HepG2 (cell line): ENCODE results near the gene SGTB. TPM values are rescaled to one million over a fixed set of nuclear protein-coding genes. Genes with fewer than 3 reads are reported as not detected.
A peak's percentile ranks its signal among the peaks of the same experiment; 100 is the strongest.

Source experiments
- AGO1 ChIP-seq: fragments of 200-400 bp; formaldehyde crosslinking; IDR thresholded peaks from 2 replicates; pipeline ENCODE4 v1.6.1; 2017; ENCODE audit warnings: mild to moderate bottlenecking, low read depth, low read length, moderate library complexity; ENCODE audit not compliant: poor library complexity, severe bottlenecking
- CEBPB ChIP-seq: IDR thresholded peaks from 2 replicates; pipeline ENCODE4 v1.6.1; 2011; ENCODE audit warnings: low read depth, low read length, improper control_type of control experiment, borderline replicate concordance
- CREM ChIP-seq, 2 experiments: sonication (generic) in 1 of 2; formaldehyde crosslinking in 1 of 2; IDR thresholded peaks; 2 replicates each; pipeline versions ENCODE4 v1.4.0 to v1.6.1; 2016 to 2020; ENCODE audit warnings: antibody characterized with exemption in 1 of 2, mild to moderate bottlenecking in 1 of 2, missing genetic modification reagents in 1 of 2
- ERF ChIP-seq: IDR thresholded peaks from 2 replicates; pipeline ENCODE4 v1.6.1; 2018; ENCODE audit warnings: missing biosample characterization, missing genetic modification reagents
- HHEX ChIP-seq: IDR thresholded peaks from 2 replicates; pipeline ENCODE4 v1.6.1; 2016; ENCODE audit warnings: control low read depth
- MAFF ChIP-seq: IDR thresholded peaks from 2 replicates; pipeline ENCODE4 v1.6.1; 2011; ENCODE audit warnings: low read depth, low read length, improper control_type of control experiment
- PHF20 ChIP-seq: sonication (generic); formaldehyde crosslinking; IDR thresholded peaks from 2 replicates; pipeline ENCODE4 v1.5.0; 2020; ENCODE audit warnings: mild to moderate bottlenecking, missing genetic modification reagents
- POLR2A ChIP-seq, 2 experiments: IDR thresholded peaks; 2 replicates each; pipeline ENCODE4 v1.6.1; 2011; ENCODE audit warnings: low read depth in 2 of 2, low read length in 2 of 2, mild to moderate bottlenecking in 1 of 2, moderate library complexity in 1 of 2; ENCODE audit not compliant: insufficient read depth in 1 of 2
- RORA ChIP-seq: sonication (generic); formaldehyde crosslinking; IDR thresholded peaks from 2 replicates; pipeline ENCODE4 v1.5.0; 2020; ENCODE audit warnings: mild to moderate bottlenecking, missing genetic modification reagents, moderate library complexity
- SKI ChIP-seq: fragments of 450-650 bp; IDR thresholded peaks from one replicate; pipeline ENCODE4 v1.6.1; 2018; ENCODE audit warnings: mild to moderate bottlenecking; ENCODE audit not compliant: partially characterized antibody
- TARDBP ChIP-seq: sonication (generic); formaldehyde crosslinking; IDR thresholded peaks from 2 replicates; pipeline ENCODE4 v1.8.0; 2022; ENCODE audit warnings: mild to moderate bottlenecking, missing genetic modification reagents
- TSC22D2 ChIP-seq: sonication (generic); formaldehyde crosslinking; IDR thresholded peaks from 2 replicates; pipeline ENCODE4 v1.5.1; 2020; ENCODE audit warnings: missing genetic modification reagents, mild to moderate bottlenecking, borderline replicate concordance
- ZFP62 ChIP-seq: sonication (generic); formaldehyde crosslinking; IDR thresholded peaks from 2 replicates; pipeline ENCODE4 v1.4.0; 2020; ENCODE audit warnings: missing genetic modification reagents
- ZNF101 ChIP-seq: sonication (generic); formaldehyde crosslinking; IDR thresholded peaks from 2 replicates; pipeline ENCODE4 v1.4.0; 2020; ENCODE audit warnings: mild to moderate bottlenecking, low read depth, missing genetic modification reagents, borderline replicate concordance
- ZNF326 ChIP-seq: sonication (generic); formaldehyde crosslinking; IDR thresholded peaks from 2 replicates; pipeline ENCODE4 v1.4.0; 2020; ENCODE audit warnings: missing genetic modification reagents, borderline replicate concordance
- ZNF331 ChIP-seq: sonication (generic); formaldehyde crosslinking; IDR thresholded peaks from 2 replicates; pipeline ENCODE4 v1.4.0; 2020; ENCODE audit warnings: missing genetic modification reagents
- ZNF644 ChIP-seq: IDR thresholded peaks from 2 replicates; pipeline ENCODE4 v1.6.1; 2016; ENCODE audit warnings: low read depth
- polyA plus RNA-seq, 8 experiments: library from polyadenylated mRNA; depleted of rRNA in 3 of 8; stranded (reverse) in 7 of 8; unstranded in 1 of 8; fragments of >200 nt; fragmentation: Illumina TruSeq in 4 of 8; extraction: Trizol in 4 of 8; gene quantifications; 2 replicates each; pipeline versions ENCODE4 v1.2.1 to v1.2.3, GENCODE V29; 2011 to 2016; ENCODE audit warnings: low read depth in 4 of 8, missing spikeins in 1 of 8, mixed read lengths in 1 of 8; ENCODE audit not compliant: insufficient read depth in 1 of 8
- total RNA-seq, 5 experiments: library from RNA; depleted of rRNA; stranded (reverse); fragments of >200 nt; fragmentation: Illumina TruSeq; extraction: Trizol; gene quantifications; 2 replicates each; pipeline ENCODE4 v1.2.3, GENCODE V29; 2016; ENCODE audit warnings: low read depth in 1 of 5
- TF ChIP-seq, protein P1 (sequence below): sonication (generic); formaldehyde crosslinking; IDR thresholded peaks from 2 replicates; pipeline ENCODE4 v1.4.0; 2020; ENCODE audit warnings: missing genetic modification reagents, mild to moderate bottlenecking, borderline replicate concordance
- TF ChIP-seq, protein P2 (sequence below): sonication (generic); formaldehyde crosslinking; IDR thresholded peaks from 2 replicates; pipeline ENCODE4 v1.9.0; 2021; ENCODE audit warnings: missing genetic modification reagents, borderline replicate concordance
- TF ChIP-seq, protein P3 (sequence below): sonication (generic); formaldehyde crosslinking; IDR thresholded peaks from 2 replicates; pipeline ENCODE4 v1.8.1; 2023; ENCODE audit warnings: missing genetic modification reagents, mild to moderate bottlenecking, borderline replicate concordance
- TF ChIP-seq, protein P4 (sequence below): IDR thresholded peaks from 2 replicates; pipeline ENCODE4 v1.6.1; 2016; ENCODE audit warnings: missing genetic modification reagents, missing compliant biosample characterization
- TF ChIP-seq, protein P5 (sequence below): sonication (generic); formaldehyde crosslinking; IDR thresholded peaks from 2 replicates; pipeline ENCODE4 v1.8.0; 2022; ENCODE audit warnings: missing genetic modification reagents, mild to moderate bottlenecking, borderline replicate concordance

SGTB gene
- total and polyA plus RNA-seq, 2 of the 13 experiments (the other 11 are each of a cell fraction or from before 2014, with no cell fraction given), result 5.2 to 11.2 TPM

DNA sequence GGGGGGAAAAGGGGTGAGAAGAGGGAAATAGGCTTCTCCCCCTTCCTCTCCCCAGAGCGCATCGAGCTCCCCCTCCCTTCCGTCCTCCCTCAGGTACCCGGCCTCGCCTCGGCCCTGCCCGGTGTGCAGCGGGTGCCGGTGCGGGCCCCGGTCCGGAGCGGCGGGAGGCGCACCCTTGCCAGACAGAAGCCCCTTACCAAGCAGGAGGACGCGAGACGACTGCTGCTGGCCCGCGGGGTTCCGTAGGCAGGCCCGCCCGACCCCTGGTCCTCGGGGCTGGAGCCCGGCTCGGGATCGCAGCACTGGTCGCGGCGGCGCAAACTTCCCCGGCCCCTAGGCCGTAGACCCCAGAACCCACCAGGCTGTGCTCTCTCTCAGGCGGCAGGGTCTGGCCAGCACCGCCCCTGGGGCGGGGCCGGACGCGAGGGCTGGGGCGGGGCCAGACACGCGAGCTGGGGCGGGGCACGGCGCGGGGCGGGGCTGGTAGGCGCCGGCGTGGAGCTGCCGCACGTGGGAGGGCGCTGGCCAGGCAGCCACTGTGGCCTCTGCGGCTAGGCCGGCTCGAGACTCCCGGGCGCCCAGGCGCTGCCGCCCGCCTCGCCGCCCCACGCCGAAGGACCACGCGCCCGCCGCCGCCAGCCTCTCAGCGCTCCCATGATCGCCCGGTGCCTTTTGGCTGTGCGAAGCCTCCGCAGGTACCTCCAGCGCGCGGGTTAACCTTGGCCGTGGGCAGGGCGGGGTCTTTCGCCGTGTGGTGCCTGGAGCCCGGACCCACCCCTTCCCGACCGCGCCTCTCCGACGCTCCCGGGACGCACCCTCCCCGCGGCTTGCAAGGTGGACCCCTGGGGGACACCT, at the start of gene SGTB, which contains the start of gene NLN (continued):
- TF ChIP-seq, protein P1, sequence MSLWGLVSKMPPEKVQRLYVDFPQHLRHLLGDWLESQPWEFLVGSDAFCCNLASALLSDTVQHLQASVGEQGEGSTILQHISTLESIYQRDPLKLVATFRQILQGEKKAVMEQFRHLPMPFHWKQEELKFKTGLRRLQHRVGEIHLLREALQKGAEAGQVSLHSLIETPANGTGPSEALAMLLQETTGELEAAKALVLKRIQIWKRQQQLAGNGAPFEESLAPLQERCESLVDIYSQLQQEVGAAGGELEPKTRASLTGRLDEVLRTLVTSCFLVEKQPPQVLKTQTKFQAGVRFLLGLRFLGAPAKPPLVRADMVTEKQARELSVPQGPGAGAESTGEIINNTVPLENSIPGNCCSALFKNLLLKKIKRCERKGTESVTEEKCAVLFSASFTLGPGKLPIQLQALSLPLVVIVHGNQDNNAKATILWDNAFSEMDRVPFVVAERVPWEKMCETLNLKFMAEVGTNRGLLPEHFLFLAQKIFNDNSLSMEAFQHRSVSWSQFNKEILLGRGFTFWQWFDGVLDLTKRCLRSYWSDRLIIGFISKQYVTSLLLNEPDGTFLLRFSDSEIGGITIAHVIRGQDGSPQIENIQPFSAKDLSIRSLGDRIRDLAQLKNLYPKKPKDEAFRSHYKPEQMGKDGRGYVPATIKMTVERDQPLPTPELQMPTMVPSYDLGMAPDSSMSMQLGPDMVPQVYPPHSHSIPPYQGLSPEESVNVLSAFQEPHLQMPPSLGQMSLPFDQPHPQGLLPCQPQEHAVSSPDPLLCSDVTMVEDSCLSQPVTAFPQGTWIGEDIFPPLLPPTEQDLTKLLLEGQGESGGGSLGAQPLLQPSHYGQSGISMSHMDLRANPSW (CRISPR knock-in tag), result no peak
- TF ChIP-seq POLR2A (IDR thresholded peaks at IDR 0.05; ENCODE audit: insufficient read depth in 1 of 2, low read depth in 2 of 2, low read length in 2 of 2), result peak; percentile 44 to 85; a peak in 3 of 4 replicates
- no peak; the same call in 1 of the 2 replicates for TF ChIP-seq ZNF331 (CRISPR knock-in tag)
- TF ChIP-seq CREM (IDR thresholded peaks at IDR 0.05), result no peak
- no peak for TF ChIP-seq CREM (CRISPR knock-in tag; IDR thresholded peaks at IDR 0.05)
- TF ChIP-seq ZNF644, result no peak
- TF ChIP-seq, protein P2, sequence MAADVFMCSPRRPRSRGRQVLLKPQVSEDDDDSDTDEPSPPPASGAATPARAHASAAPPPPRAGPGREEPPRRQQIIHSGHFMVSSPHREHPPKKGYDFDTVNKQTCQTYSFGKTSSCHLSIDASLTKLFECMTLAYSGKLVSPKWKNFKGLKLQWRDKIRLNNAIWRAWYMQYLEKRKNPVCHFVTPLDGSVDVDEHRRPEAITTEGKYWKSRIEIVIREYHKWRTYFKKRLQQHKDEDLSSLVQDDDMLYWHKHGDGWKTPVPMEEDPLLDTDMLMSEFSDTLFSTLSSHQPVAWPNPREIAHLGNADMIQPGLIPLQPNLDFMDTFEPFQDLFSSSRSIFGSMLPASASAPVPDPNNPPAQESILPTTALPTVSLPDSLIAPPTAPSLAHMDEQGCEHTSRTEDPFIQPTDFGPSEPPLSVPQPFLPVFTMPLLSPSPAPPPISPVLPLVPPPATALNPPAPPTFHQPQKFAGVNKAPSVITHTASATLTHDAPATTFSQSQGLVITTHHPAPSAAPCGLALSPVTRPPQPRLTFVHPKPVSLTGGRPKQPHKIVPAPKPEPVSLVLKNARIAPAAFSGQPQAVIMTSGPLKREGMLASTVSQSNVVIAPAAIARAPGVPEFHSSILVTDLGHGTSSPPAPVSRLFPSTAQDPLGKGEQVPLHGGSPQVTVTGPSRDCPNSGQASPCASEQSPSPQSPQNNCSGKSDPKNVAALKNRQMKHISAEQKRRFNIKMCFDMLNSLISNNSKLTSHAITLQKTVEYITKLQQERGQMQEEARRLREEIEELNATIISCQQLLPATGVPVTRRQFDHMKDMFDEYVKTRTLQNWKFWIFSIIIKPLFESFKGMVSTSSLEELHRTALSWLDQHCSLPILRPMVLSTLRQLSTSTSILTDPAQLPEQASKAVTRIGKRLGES (CRISPR knock-in tag), result no peak
- no peak for TF ChIP-seq MAFF
- TF ChIP-seq ZNF101, result no peak
- no peak for TF ChIP-seq RORA (CRISPR knock-in tag)
- TF ChIP-seq AGO1, result no peak
- no peak; the same call in 1 of the 2 replicates for TF ChIP-seq ERF (CRISPR knock-in tag)
- TF ChIP-seq, protein P3, sequence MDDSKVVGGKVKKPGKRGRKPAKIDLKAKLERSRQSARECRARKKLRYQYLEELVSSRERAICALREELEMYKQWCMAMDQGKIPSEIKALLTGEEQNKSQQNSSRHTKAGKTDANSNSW (CRISPR knock-in tag), result no peak
- 0 out of 2 replicates have a peak, but pooled peaks have one; percentile 20 for TF ChIP-seq TSC22D2 (CRISPR knock-in tag)
- TF ChIP-seq CEBPB, result no peak
- TF ChIP-seq HHEX (CRISPR knock-in tag), result no peak
- peak; percentile 7 for TF ChIP-seq SKI
- TF ChIP-seq, protein P4, sequence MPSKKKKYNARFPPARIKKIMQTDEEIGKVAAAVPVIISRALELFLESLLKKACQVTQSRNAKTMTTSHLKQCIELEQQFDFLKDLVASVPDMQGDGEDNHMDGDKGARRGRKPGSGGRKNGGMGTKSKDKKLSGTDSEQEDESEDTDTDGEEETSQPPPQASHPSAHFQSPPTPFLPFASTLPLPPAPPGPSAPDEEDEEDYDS (CRISPR knock-in tag), result peak; percentile 26; the same call in 1 of the 2 replicates
- TF ChIP-seq ZNF326 (CRISPR knock-in tag), result no peak
- no peak for TF ChIP-seq ZFP62 (CRISPR knock-in tag)
- TF ChIP-seq PHF20, result peak; percentile 61
- TF ChIP-seq TARDBP, result no peak
- TF ChIP-seq, protein P5, sequence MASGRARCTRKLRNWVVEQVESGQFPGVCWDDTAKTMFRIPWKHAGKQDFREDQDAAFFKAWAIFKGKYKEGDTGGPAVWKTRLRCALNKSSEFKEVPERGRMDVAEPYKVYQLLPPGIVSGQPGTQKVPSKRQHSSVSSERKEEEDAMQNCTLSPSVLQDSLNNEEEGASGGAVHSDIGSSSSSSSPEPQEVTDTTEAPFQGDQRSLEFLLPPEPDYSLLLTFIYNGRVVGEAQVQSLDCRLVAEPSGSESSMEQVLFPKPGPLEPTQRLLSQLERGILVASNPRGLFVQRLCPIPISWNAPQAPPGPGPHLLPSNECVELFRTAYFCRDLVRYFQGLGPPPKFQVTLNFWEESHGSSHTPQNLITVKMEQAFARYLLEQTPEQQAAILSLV, result no peak
